ENCODE results near the gene MRM2. TPM values are rescaled to one million over a fixed set of nuclear protein-coding genes. Genes with fewer than 3 reads are reported as not detected.

The MRM2 gene
- total RNA-seq, 1 experiment from 2014 or later: 38.9 TPM

- DNase-seq (ENCODE audit: low spot score): no peak
- ChIA-PET POLR2A (no interaction called here), CTCF (no interaction called here)
- Mint-ChIP-seq H3K9me3 (no peaks in the 10 kb centered on the region), H3K36me3 (peaks cover 20% of the 10 kb centered on the region), H3K4me1 (no peaks in the 10 kb centered on the region), H3K27me3 (ENCODE audit: low read depth) (no peaks in the 10 kb centered on the region), H3K27ac (no peak overlapping the region), H3K4me3 (no peak overlapping the region)
- TF ChIP-seq MAX (CRISPR knock-in tag; IDR thresholded peaks at IDR 0.05) (no peak), GTF2I (CRISPR knock-in tag; conservative IDR thresholded peaks at IDR 0.05) (no peak), GABPB1 (CRISPR knock-in tag; IDR thresholded peaks at IDR 0.05) (no peak), E2F1 (CRISPR knock-in tag; IDR thresholded peaks at IDR 0.05) (no peak), MXD4 (CRISPR knock-in tag; IDR thresholded peaks at IDR 0.05; ENCODE audit: borderline replicate concordance) (no peak), CREB1 (CRISPR knock-in tag; IDR thresholded peaks at IDR 0.05) (no peak), ERG (CRISPR knock-in tag; IDR thresholded peaks at IDR 0.05) (no peak), PRRX2 (CRISPR knock-in tag; IDR thresholded peaks at IDR 0.05) (no peak), SP1 (CRISPR knock-in tag; conservative IDR thresholded peaks at IDR 0.05) (no peak), FOXP4 (CRISPR knock-in tag; IDR thresholded peaks at IDR 0.05) (no peak), JAZF1 (CRISPR knock-in tag; IDR thresholded peaks at IDR 0.05) (no peak), USF2 (CRISPR knock-in tag; IDR thresholded peaks at IDR 0.05) (no peak)
- no peak for ATAC-seq
Observed at GRCh38 chr7:2263176-2263575, 21.2 kb upstream of the MRM2 start.

- TF ChIP-seq TCF7 (CRISPR knock-in tag; IDR thresholded peaks at IDR 0.05; ENCODE audit: low read depth) (no peak), GABPB1 (CRISPR knock-in tag; IDR thresholded peaks at IDR 0.05) (no peak), ZNF281 (CRISPR knock-in tag; IDR thresholded peaks at IDR 0.05) (no peak), MYBL2 (CRISPR knock-in tag; IDR thresholded peaks at IDR 0.05) (no peak), GTF2I (CRISPR knock-in tag; conservative IDR thresholded peaks at IDR 0.05) (no peak), SMAD4 (CRISPR knock-in tag; IDR thresholded peaks at IDR 0.05) (no peak), SP1 (CRISPR knock-in tag; conservative IDR thresholded peaks at IDR 0.05) (no peak), MAX (CRISPR knock-in tag; IDR thresholded peaks at IDR 0.05) (no peak), ZNF317 (CRISPR knock-in tag; IDR thresholded peaks at IDR 0.05; ENCODE audit: borderline replicate concordance, low read depth) (no peak), CTCF (IDR thresholded peaks at IDR 0.05) (no peak), ATF2 (CRISPR knock-in tag; IDR thresholded peaks at IDR 0.05; ENCODE audit: borderline replicate concordance, low read depth) (no peak), ZNF263 (CRISPR knock-in tag; IDR thresholded peaks at IDR 0.05; ENCODE audit: low read depth) (no peak), CREM (CRISPR knock-in tag; IDR thresholded peaks at IDR 0.05) (no peak), NR1H2 (CRISPR knock-in tag; IDR thresholded peaks at IDR 0.05) (no peak), IRF2 (CRISPR knock-in tag; IDR thresholded peaks at IDR 0.05; ENCODE audit: borderline replicate concordance, low read depth) (no peak), PRRX2 (CRISPR knock-in tag; IDR thresholded peaks at IDR 0.05) (no peak)
- POLR2A ChIA-PET: no interaction called here
- no peaks in the 10 kb centered on the region for H3K27me3 Mint-ChIP-seq (ENCODE audit: low read depth)
- no peak for DNase-seq (ENCODE audit: low spot score)
- no peaks in the 10 kb centered on the region for H3K9me3 Mint-ChIP-seq
- H3K27ac Mint-ChIP-seq: peak overlapping the region; percentile 65; the same call in 1 of the 2 replicates
- CTCF ChIA-PET: interaction anchor here (1.7 kb wide), 1 partner anchor 86 kb away, joined by 7 read pairs; no protein-coding TSS in a partner anchor
- H3K4me1 Mint-ChIP-seq: no peaks in the 10 kb centered on the region
- no peak overlapping the region for H3K4me3 Mint-ChIP-seq
- H3K36me3 Mint-ChIP-seq: peaks cover 18% of the 10 kb centered on the region
- no peak for ATAC-seq
Observed at GRCh38 chr7:2261611-2262010, 19.6 kb upstream of the MRM2 start.

Data from WTC11 (cell line).